ENCODE results near the gene NPTX1.

The NPTX1 gene

DNA sequence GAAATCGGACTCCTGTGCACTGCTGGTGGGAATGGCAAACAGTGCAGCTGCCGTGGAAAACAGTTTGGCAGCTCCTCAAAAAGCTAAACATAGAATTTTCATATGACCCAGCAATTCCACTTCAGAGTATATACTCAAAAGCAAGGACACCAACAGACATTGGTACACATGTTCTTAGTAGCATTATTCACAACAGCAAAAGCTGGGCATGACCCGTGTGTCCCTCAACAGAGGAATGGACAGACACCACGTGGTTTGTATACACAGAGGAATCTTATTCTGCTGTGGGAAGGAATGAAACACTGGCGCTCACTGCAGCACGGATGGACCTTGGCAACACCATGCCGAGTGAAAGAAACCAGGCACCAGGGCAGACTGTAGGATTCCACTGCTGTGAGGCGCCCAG is 16.0 kb downstream of the NPTX1 start:
- no peak overlapping the region for H3K27ac Mint-ChIP-seq
- peaks cover 16% of the 10 kb centered on the region for H3K4me1 Mint-ChIP-seq
- H3K36me3 Mint-ChIP-seq = no peaks in the 10 kb centered on the region
- ATAC-seq = no peak
- no peak overlapping the region for H3K4me3 Mint-ChIP-seq
- H3K27me3 Mint-ChIP-seq = peaks cover 81% of the 10 kb centered on the region
- H3K9me3 Mint-ChIP-seq = no peaks in the 10 kb centered on the region

DNA sequence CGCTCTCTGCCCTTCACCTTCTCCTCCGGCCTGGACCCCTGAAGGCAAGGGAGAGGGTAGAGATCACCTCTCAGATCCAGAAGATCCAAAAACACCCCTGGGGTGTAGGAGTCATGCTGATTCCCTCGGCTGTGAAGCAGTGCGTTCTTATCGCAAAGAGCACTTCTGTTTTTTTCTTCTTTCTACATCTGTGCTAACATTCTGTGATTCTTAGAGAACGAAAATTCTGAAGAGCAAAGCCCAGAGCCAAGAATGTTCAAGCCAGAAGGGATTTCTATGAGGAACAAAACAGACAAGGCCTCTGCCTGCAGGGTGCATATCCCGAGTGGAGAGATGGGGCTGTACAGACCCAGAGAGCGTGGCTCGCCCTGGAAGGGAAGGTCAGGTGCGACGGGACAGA is 17.2 kb downstream of the NPTX1 start:
- H3K36me3 Mint-ChIP-seq = no peaks in the 10 kb centered on the region
- H3K27ac Mint-ChIP-seq = no peak overlapping the region
- no peak overlapping the region for H3K4me3 Mint-ChIP-seq
- no peak for ATAC-seq
- H3K9me3 Mint-ChIP-seq = no peaks in the 10 kb centered on the region
- peaks cover 22% of the 10 kb centered on the region for H3K4me1 Mint-ChIP-seq
- peaks cover 69% of the 10 kb centered on the region for H3K27me3 Mint-ChIP-seq

DNA sequence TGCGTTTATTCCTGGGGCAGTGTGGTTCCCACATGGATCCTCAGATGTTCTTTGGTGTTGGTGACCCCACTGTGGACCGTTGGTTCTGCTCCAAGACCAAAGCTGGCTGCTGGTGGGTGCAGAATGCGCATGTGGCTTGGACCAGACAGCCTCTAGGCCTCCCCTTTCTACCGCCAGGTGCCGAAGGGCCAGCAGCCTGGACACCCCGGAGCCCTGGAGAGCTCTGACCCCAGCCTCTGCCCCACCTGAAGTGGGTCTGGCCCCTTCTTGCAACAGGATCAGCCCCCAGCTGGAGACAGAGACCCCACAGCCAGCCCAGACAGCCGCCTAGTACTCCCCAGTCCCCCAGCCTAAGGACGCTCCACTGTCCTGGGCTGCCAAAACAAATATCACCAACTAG is 18.4 kb downstream of the NPTX1 start:
- Mint-ChIP-seq H3K4me1 (peaks cover 30% of the 10 kb centered on the region), H3K9me3 (no peaks in the 10 kb centered on the region), H3K36me3 (no peaks in the 10 kb centered on the region), H3K27ac (no peak overlapping the region), H3K4me3 (no peak overlapping the region), H3K27me3 (peaks cover 58% of the 10 kb centered on the region)
- no peak for ATAC-seq

DNA sequence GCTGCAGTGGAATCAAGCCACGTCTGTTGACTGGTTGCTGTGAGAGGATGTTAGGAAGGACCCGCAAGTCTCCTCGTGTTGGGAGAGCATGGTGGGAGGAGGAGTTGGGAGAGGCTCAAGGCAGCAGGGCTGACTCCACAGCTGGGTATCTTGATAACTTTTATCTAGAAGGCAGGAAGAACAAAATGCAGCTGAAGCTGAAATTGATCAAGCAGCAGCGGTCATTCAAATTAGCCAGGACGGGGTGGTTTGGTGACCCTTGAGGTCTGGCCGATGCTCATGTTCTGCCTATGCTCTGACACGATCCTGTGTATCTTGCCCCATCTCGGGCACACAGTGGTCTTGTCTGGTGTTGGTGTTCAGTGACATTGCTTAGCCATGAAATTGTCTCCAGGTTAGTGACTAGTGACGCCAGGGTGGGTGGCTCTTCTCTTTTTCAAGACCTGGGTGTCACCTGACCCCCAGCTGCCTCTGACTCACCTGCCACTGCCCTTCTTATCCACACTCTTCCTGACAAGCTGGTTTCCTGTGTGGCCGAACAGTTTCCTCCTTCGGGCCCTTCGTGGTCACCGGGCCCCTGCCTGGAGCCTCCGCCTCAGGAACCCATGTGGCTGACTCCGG is 19.1 kb downstream of the NPTX1 start:
- no peak for ATAC-seq
- peaks cover 58% of the 10 kb centered on the region for H3K27me3 Mint-ChIP-seq
- no peaks in the 10 kb centered on the region for H3K9me3 Mint-ChIP-seq
- peaks cover 30% of the 10 kb centered on the region for H3K4me1 Mint-ChIP-seq
- no peaks in the 10 kb centered on the region for H3K36me3 Mint-ChIP-seq
- H3K4me3 Mint-ChIP-seq = no peak overlapping the region
- H3K27ac Mint-ChIP-seq = no peak overlapping the region

DNA sequence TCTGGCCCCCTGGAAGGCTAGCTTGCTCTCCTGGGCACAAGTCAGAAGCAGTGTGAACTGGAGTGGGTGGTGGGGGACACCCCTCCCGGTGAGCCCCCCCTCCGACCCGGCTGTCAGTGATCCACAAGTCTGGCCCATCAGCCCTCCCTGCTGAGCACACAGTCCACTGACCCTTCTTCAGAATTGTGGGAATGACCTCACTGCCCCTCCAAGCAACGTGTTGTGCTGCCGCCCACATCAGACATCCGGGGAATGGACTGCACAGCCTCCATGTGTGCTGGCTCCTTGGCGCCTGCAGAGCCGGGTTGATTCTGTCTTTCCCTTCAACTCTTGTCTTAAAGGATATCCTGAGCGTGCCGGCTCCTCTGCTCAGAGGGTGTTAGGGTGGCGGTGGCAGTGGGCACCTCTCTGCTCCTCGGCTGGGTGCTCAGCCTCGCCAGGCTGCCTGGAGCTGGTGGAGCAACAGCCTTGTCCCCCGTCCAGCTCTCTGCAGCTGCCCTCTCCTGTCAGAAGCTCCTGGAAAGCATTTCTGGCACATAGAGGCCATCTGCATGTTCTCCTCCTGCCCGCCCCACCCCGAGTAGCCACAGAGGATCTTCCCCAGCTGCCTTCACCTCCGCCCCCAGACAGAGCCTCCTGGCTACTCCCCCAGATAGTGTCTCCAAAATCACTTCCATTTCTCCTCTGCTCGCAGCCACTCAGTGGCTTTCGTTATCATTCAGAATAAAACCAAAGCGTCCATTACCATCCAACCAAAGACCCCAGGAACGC is 19.8 kb downstream of the NPTX1 start:
- H3K27me3 Mint-ChIP-seq = peaks cover 51% of the 10 kb centered on the region
- H3K36me3 Mint-ChIP-seq = no peaks in the 10 kb centered on the region
- no peak overlapping the region for H3K4me3 Mint-ChIP-seq
- no peak for ATAC-seq
- H3K4me1 Mint-ChIP-seq = peaks cover 30% of the 10 kb centered on the region
- H3K27ac Mint-ChIP-seq = no peak overlapping the region
- H3K9me3 Mint-ChIP-seq = no peaks in the 10 kb centered on the region

DNA sequence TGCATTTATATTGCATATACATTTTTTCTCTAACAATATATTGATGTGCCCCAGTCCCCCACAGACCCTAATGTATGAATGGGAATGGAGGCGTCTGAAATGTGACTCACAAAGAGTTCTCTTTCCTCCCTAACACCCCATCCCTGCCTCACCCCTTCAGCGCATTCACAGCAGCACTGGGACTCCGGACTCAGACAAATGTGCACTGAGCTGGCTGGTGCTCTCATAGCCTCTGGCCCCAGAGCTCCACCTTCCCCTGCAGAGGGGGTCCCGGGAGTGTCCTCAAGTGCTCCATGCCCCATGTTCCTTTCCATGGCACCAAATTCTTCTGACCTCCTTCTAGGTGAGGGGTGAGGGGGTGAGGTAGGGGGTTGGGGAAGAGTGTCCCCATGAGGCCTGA is 20.6 kb downstream of the NPTX1 start:
- H3K9me3 Mint-ChIP-seq = no peaks in the 10 kb centered on the region
- no peak for ATAC-seq
- H3K4me3 Mint-ChIP-seq = peak overlapping the region; percentile 59
- H3K27ac Mint-ChIP-seq = peak overlapping the region; percentile 97
- H3K36me3 Mint-ChIP-seq = no peaks in the 10 kb centered on the region
- peaks cover 30% of the 10 kb centered on the region for H3K4me1 Mint-ChIP-seq
- H3K27me3 Mint-ChIP-seq = peaks cover 45% of the 10 kb centered on the region

DNA sequence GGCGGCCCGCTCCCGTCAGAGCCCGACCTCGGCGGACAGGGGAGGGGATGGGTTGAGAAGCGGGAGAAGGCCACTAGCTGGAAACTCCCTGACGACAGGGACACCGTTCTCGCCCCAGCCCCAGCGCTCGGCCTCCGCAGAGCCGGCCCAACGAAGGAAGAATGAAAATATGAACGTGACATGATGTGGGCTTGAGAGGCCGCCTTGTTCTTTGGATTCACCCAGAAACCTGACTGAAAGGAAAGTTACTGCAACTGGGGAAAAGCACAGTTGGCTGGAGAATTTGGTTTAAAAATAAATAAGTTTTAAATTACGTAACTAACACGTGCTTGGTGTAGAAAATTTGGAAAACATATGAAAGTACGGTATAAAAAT is 21.1 kb downstream of the NPTX1 start:
- peaks cover 30% of the 10 kb centered on the region for H3K4me1 Mint-ChIP-seq
- H3K9me3 Mint-ChIP-seq = no peaks in the 10 kb centered on the region
- no peak for ATAC-seq
- peak overlapping the region; percentile 92 for H3K4me3 Mint-ChIP-seq
- H3K27me3 Mint-ChIP-seq = peaks cover 45% of the 10 kb centered on the region
- peak overlapping the region; percentile 97 for H3K27ac Mint-ChIP-seq
- H3K36me3 Mint-ChIP-seq = no peaks in the 10 kb centered on the region

DNA sequence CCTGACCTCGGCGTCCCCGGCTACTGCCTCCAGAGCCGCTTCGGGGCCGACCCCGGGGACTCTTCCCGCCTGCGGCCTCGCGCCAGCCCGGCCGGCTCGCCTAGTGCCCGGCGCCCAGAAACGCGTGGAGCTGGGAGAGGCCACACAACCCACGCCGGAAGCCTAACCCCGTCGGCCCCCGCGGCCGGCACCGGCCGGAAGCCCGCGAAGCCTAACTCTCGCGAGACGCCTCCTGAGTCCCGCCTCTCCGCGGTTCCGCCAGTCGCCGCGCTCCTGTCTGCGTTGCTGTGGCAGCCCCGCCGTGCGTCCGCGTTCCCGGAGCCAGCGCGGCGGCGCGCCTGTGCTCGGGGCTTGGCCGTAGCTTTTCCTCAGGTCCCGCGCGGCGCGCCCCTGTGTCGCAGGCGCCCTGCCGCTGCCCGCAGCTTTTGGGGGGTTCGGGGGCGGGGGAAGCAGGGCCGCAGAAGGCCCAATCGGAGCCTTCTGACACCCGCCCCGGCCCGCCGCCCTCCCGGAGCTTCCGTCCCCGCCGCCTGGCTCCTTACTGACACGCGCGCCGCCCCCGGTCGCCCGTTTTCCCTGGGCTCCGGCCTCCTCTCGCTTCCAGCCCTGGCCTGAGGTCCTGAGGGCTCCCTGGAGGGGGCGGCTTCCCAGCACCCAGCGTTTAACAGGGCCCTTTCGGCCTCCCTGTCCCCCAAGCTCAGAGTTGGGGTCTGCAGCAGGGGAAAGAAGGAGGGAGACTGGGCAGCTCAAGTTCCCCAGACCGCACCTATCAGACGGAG is 21.7 kb downstream of the NPTX1 start:
- Mint-ChIP-seq H3K4me3 (peak overlapping the region; percentile 92), H3K36me3 (no peaks in the 10 kb centered on the region), H3K27ac (peak overlapping the region; percentile 97), H3K4me1 (peaks cover 30% of the 10 kb centered on the region), H3K27me3 (peaks cover 45% of the 10 kb centered on the region), H3K9me3 (no peaks in the 10 kb centered on the region)
- ATAC-seq = peak; percentile 95

DNA sequence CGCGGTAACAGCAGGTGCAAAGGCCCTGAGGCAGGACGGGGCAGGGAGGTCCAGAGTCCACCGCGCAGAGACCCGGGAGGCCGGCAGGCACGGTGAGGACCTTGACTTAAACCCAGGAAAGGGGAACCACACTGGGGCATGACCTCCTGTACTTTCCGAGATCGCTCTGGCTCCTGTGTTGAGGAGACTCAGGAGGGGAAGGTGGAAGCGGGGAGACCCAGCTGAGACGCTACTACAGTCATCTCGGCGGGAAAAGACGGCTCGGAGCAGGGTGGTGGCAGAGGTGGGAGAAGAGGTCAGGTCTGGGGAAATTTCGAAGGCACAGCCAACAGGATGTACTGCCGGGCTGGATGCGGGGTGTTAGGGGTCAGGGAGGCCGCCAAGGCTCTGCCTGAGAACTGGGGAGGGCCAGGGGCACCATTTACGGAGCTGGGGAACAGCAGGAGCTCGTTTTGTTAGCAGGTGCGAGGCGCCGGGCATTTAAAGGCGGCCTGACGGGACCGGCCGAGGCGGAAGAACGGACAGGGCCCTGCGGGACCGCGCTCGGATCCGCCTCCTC is 22.3 kb downstream of the NPTX1 start:
- Mint-ChIP-seq H3K9me3 (no peaks in the 10 kb centered on the region), H3K27me3 (peaks cover 38% of the 10 kb centered on the region), H3K27ac (peak overlapping the region; percentile 97), H3K36me3 (no peaks in the 10 kb centered on the region), H3K4me3 (peak overlapping the region; percentile 92), H3K4me1 (peaks cover 30% of the 10 kb centered on the region)
- ATAC-seq = no peak

DNA sequence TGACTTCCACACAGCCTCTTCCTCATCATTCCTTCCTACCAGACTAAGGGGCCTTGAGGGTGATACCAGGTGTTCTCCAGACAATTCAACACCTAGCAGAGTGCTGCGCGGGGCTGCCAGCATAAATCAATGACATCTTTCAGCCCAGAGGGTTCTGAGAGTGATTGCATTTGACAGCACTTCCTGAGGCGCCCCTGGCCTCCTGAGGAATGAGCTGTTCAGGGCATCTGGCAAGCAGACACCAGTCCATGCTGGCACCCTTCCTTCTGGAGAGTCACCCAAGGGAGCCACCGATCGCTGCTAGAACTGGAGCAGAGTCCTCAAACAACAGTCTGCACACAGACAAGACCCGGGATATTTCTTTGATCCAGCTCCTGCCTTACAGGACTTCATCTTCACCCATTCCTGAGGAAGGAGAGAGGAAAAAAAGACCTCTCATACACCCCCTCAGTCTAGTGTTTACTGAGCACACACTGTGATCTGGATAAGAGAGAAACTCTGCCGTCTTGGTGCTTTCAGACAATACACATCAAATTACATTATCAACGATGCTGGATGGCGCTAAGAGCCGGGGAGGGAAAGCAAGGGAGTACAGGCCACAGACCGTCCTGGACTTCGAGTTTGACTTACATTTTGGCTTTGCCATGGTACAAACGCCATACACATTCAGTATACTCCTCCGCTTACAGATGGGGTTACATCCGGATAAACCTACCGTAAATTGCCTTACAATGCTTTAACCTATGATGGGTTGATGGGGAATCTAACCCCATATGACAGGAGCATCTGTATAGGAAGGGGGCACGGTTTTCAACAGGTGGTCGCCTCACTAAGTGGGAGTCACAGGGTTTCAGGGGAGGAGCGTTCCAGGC is 23.0 kb downstream of the NPTX1 start:
- no peaks in the 10 kb centered on the region for H3K36me3 Mint-ChIP-seq
- H3K27ac Mint-ChIP-seq = peak overlapping the region; percentile 97
- ATAC-seq = no peak
- H3K4me3 Mint-ChIP-seq = peak overlapping the region; percentile 92
- peaks cover 31% of the 10 kb centered on the region for H3K27me3 Mint-ChIP-seq
- no peaks in the 10 kb centered on the region for H3K9me3 Mint-ChIP-seq
- peaks cover 30% of the 10 kb centered on the region for H3K4me1 Mint-ChIP-seq

DNA sequence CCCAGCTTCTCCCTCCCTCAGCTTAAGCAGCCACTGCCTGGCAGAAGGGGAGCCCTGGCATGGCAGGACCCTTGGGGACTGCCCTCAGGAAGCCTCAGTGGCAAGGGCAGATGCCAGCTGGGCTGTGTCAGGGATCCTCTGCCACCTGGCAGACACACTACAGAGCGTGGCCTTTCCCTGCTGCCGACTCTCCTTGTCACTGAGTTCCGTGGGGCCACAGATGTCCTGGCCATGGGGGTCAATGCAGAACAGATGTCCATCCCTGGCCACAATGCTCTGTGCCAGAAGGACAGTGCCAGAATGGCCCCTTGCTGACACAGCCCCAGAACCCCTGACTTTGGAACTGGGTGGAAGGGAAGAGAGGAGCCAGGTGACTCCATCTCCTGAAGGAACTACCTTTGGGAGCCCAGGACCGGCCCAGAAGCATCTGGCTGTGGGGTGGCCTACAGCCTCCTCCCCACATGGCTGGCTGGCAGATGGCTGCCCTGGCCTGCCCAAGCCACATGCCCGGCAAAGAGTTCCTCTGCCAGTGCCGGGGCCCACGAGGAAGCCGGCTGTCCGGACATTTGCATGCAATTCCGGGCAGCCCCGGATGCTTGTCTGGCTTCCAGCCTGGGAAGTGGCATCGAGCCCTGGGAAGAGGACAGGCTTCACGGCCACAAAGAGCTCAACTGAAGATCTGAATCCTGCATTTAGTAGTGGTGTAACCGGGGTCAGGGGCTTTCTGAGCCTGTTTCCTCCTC is 24.1 kb downstream of the NPTX1 start:
- Mint-ChIP-seq H3K4me3 (no peak overlapping the region), H3K27me3 (peaks cover 21% of the 10 kb centered on the region), H3K4me1 (peaks cover 23% of the 10 kb centered on the region), H3K27ac (no peak overlapping the region), H3K9me3 (no peaks in the 10 kb centered on the region), H3K36me3 (no peaks in the 10 kb centered on the region)
- ATAC-seq = no peak

DNA sequence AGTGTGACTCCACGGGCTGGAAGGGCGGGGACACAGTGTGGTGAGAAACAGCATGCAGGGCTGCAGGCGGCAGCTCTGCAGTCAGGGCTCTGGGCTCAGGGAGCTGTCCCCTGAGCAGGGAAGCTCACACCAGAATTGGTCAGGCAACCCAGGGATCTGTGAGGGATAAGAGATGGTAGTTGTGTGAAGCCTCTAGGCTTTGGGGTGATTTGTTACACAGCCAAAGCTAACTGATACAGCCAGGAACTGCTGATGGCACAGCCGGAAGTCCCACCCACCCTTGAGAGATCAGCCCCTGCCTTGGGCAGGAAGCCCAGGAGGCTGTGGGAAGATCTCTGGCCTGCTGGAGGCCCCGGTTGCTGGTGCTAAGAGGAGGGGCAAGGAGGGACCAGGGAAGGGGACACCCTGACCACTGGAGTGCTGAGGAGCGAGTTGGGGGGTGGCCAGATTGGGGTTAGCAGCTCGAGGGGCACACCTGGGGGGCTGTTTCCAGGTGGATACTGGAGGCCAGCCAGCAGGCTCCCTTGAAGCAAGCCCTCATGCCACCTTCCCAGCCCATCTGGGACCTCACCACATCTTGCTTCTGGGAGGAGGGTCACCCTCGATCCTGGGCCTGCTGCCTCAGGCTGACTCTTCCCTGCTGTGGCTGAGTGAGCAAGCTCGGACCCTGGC is 25.2 kb downstream of the NPTX1 start:
- Mint-ChIP-seq H3K4me3 (no peak overlapping the region), H3K27ac (no peak overlapping the region)
- no peak for ATAC-seq

DNA sequence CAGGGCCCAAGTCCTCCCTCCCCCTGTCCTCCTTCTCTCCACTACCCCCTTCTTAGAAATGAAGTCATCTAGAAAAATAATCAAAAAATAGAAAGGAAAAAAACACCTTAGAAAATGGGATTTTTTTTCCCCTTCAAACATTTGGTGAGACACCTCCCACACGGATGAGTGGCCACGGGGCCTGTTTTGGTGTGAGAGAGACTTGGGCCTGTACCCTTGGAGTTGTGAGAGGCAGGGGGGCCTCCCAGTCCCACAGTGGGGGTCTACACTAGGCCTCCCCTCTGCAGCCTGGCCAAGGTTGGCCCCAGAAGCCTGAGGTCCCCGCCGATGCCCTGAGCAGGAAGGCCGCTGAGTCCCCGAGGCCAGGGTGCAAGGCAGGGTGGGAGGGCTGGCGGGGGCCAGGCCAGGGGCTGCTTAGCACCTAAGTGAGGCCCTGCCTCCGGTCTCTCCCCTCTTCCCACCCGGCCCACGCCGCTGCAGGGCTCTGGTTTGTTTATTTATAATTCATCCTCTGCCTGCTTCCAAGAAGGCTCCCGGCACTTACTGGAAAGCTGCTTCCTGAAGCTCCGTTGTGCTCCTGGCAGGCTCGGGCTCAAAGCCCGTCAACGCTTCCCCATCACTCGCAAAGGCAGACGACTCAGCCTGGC is 26.4 kb downstream of the NPTX1 start:
- Mint-ChIP-seq H3K4me1 (peaks cover 10% of the 10 kb centered on the region), H3K27ac (no peak overlapping the region), H3K27me3 (peaks cover 10% of the 10 kb centered on the region)

More for the DNA sequence above, 25.2 kb downstream of the NPTX1 start:
- Mint-ChIP-seq H3K36me3 (no peaks in the 10 kb centered on the region), H3K4me1 (peaks cover 15% of the 10 kb centered on the region), H3K9me3 (no peaks in the 10 kb centered on the region), H3K27me3 (peaks cover 10% of the 10 kb centered on the region)

More for the DNA sequence above, 26.4 kb downstream of the NPTX1 start:
- Mint-ChIP-seq H3K4me3 (no peak overlapping the region), H3K36me3 (no peaks in the 10 kb centered on the region), H3K9me3 (no peaks in the 10 kb centered on the region)
- ATAC-seq = no peak

Data from stimulated activated memory B cell treated with anti-CD40 and anti-IgM and Interleukin-4, amounts not matched to agents 10 μg/mL and 1 μg/mL and 100 μg/mL, for 72 hours (primary cell).